ENCODE measurements around the gene DACT3. TPM values are rescaled to one million over a fixed set of nuclear protein-coding genes. Genes with fewer than 3 reads are reported as not detected.

Gene DACT3
- total and polyA plus RNA-seq, 2 of the 13 experiments (the other 11 are each of a cell fraction or from before 2014, with no cell fraction given): 0.04 TPM; not detected in 1

GRCh38 chr19:46687438-46688145 lies 26.6 kb upstream of the DACT3 start:
- Histone ChIP-seq H3K4me3 (replicated peaks in 1 of 3; ENCODE audit: insufficient read depth in 1 of 3, low read depth in 2 of 3, low read length in 3 of 3) (no peak overlapping the region), H3K36me3 (replicated peaks in 1 of 2; ENCODE audit: control insufficient read depth in 1 of 2, insufficient read depth in 2 of 2, low read length in 2 of 2) (peaks cover 28 to 69% of the 10 kb centered on the region in 2 experiments), H3K4me2 (ENCODE audit: low read depth, low read length) (no peak overlapping the region), H3K4me1 (ENCODE audit: insufficient read depth, low read length) (no peaks in the 10 kb centered on the region), H3K27ac (ENCODE audit: extremely low read length, insufficient read depth, low read length) (no peak overlapping the region), H3K79me2 (ENCODE audit: insufficient read depth, low read length) (no peaks in the 10 kb centered on the region), H3K9ac (ENCODE audit: insufficient read depth, low read depth, low read length) (no peak overlapping the region), H2AFZ (ENCODE audit: low read length) (no peak overlapping the region), H3K27me3 (ENCODE audit: control insufficient read depth in 1 of 2, insufficient read depth in 2 of 2, low read length in 2 of 2) (no peaks in the 10 kb centered on the region), H4K20me1 (ENCODE audit: insufficient read depth, low read length) (no peaks in the 10 kb centered on the region), H3K9me3 (ENCODE audit: low read length) (no peaks in the 10 kb centered on the region)
- ChIA-PET CTCF (ENCODE audit: low intra/inter-chr PET ratio, low total read pairs) (no interaction called here), POLR2A (no interaction called here)
- no peak for ATAC-seq
- intact Hi-C loops (cut with micrococcal nuclease; ENCODE audit: unreplicated experiment) (no loop called here), in situ Hi-C loops (cut with HindIII; ENCODE audit: extremely low pct_ligation_motif_present, low pct_unique_long_range_greater_than_20kb) (no loop called here)
- 97% methylated on average over 6 of the region's 6 CpGs for WGBS (ENCODE audit: low lambda C conversion rate)
- no peak for FAIRE-seq
- no peak for DNase-seq (ENCODE audit: low spot score)
- no peak for TF ChIP-seq RELA (CRISPR knock-in tag; IDR thresholded peaks at IDR 0.05)
- no peak for TF ChIP-seq CHCHD3 (CRISPR knock-in tag; IDR thresholded peaks at IDR 0.05)
- no peak for TF ChIP-seq AKNA (CRISPR knock-in tag; IDR thresholded peaks at IDR 0.05; ENCODE audit: borderline replicate concordance)
- no peak for TF ChIP-seq ATF3 (CRISPR knock-in tag; IDR thresholded peaks at IDR 0.05)
- TF ChIP-seq CENPBD1 (CRISPR knock-in tag; IDR thresholded peaks at IDR 0.05; ENCODE audit: borderline replicate concordance, low read depth): no peak
- no peak for TF ChIP-seq ERF (CRISPR knock-in tag; IDR thresholded peaks at IDR 0.05)
- no peak for TF ChIP-seq SMAD9 (CRISPR knock-in tag; IDR thresholded peaks at IDR 0.05)
- TF ChIP-seq ZNF607 (CRISPR knock-in tag; IDR thresholded peaks at IDR 0.05; ENCODE audit: borderline replicate concordance): no peak
- TF ChIP-seq GLMP (CRISPR knock-in tag; IDR thresholded peaks at IDR 0.05; ENCODE audit: borderline replicate concordance): no peak
- no peak for TF ChIP-seq ZBTB10 (CRISPR knock-in tag; IDR thresholded peaks at IDR 0.05; ENCODE audit: borderline replicate concordance)
- TF ChIP-seq ZNF362 (CRISPR knock-in tag; IDR thresholded peaks at IDR 0.05; ENCODE audit: borderline replicate concordance): no peak
- BruUV-seq (replicated peaks): no TSS peak

Data from HepG2 (cell line).